Natural killer cell (primary cell): Measurements from ENCODE around the gene BICD2. TPM values are rescaled to one million over a fixed set of nuclear protein-coding genes. Genes with fewer than 3 reads are reported as not detected.

Source experiments
- ATAC-seq, 3 donors: fragments of 150-1000 bp in 2 of 3; fragments of 200-7000 bp in 1 of 3; cut with Tn5 transposase; 1 replicate in 1 of 3; 2 replicates in 2 of 3; pipeline ENCODE4 v1.10.0; 2021; ENCODE audit warnings: mild to moderate bottlenecking in 2 of 3, moderate library complexity in 2 of 3
- DNase-seq, 2 donors: peaks; one replicate each; pipeline versions ENCODE4 v3.0.0 to v3.0.0-alpha.2; 2013 to 2021; ENCODE audit warnings: mixed read lengths in 1 of 2
- H3K27ac ChIP-seq: one replicate; pipeline ENCODE4 v1.5.1; 2013; ENCODE audit warnings: mild to moderate bottlenecking, low read length
- H3K27me3 ChIP-seq: one replicate; pipeline ENCODE4 v1.6.1; 2013; ENCODE audit warnings: low read length; ENCODE audit not compliant: control insufficient read depth, insufficient read depth
- H3K36me3 ChIP-seq: one replicate; pipeline ENCODE4 v1.6.1; 2013; ENCODE audit warnings: low read length; ENCODE audit not compliant: control insufficient read depth, insufficient read depth
- H3K4me1 ChIP-seq: one replicate; pipeline ENCODE4 v1.6.1; 2013; ENCODE audit warnings: low read length; ENCODE audit not compliant: control insufficient read depth, insufficient read depth
- H3K4me3 ChIP-seq: one replicate; pipeline ENCODE4 v1.5.1; 2013; ENCODE audit warnings: low read length
- H3K9me3 ChIP-seq: one replicate; pipeline ENCODE4 v1.6.1; 2013; ENCODE audit warnings: low read length; ENCODE audit not compliant: control insufficient read depth, insufficient read depth
- H3K27ac Mint-ChIP-seq, 2 donors: one replicate each; pipeline ENCODE4 v1.8.0; 2022; ENCODE audit warnings: mild to moderate bottlenecking in 2 of 2, mixed read lengths in 2 of 2, moderate library complexity in 1 of 2
- H3K27me3 Mint-ChIP-seq, 2 donors: one replicate each; pipeline ENCODE4 v1.8.0; 2022; ENCODE audit warnings: low read depth in 2 of 2, mixed read lengths in 2 of 2
- H3K36me3 Mint-ChIP-seq: one replicate; pipeline ENCODE4 v1.8.0; 2022; ENCODE audit warnings: mixed read lengths
- H3K4me1 Mint-ChIP-seq, 2 donors: one replicate each; pipeline ENCODE4 v1.8.0; 2022; ENCODE audit warnings: mixed read lengths in 2 of 2
- H3K4me3 Mint-ChIP-seq: one replicate; pipeline ENCODE4 v1.8.0; 2022; ENCODE audit warnings: mild to moderate bottlenecking, moderate library complexity, mixed read lengths
- H3K9me3 Mint-ChIP-seq, 2 donors: one replicate each; pipeline ENCODE4 v1.8.0; 2022; ENCODE audit warnings: mixed read lengths in 2 of 2
- CTCF ChIP-seq: fragments of 200-600 bp; IDR thresholded peaks from one replicate; pipeline ENCODE4 v1.8.0; 2022; ENCODE audit warnings: antibody characterized with exemption
- WGBS: methylation state at CpG from one replicate; pipeline ENCODE4 v1.1.7; 2013; ENCODE audit warnings: missing lambda C conversion rate; ENCODE audit not compliant: insufficient coverage; 5-methylcytosine and 5-hydroxymethylcytosine counted together
- intact Hi-C: fragments of 100-400 bp; cut with micrococcal nuclease; formaldehyde crosslinking; loops from one replicate; pipeline ENCODE4 v1.14.2; 2022
- total RNA-seq, 4 donors: library from RNA; stranded (reverse); fragments of 120-200 nt in 1 of 4; gene quantifications; one replicate each; pipeline versions ENCODE4 v1.2.3 to v1.2.4, GENCODE V29; 2013 to 2022

Gene BICD2
- total RNA-seq, 3 donors from 2014 or later (not counting 1 experiment from before 2014, with no cell fraction given) = 27.0 to 39.7 (median 39.7) TPM

GRCh38 chr9:92714787-92715487, 49.7 kb downstream of the BICD2 start:
- WGBS = 98% methylated on average over 34 of the region's 34 CpGs
- peak in 1 of 2 donors; percentile 1 for DNase-seq

GRCh38 chr9:92714016-92714415, 50.6 kb downstream of the BICD2 start:
- intact Hi-C loops = no loop called here
- Histone ChIP-seq H3K36me3 (peaks cover 81% of the 10 kb centered on the region), H3K4me1 (peaks cover 15% of the 10 kb centered on the region), H3K27ac (no peak overlapping the region), H3K4me3 (no peak overlapping the region), H3K27me3 (no peaks in the 10 kb centered on the region), H3K9me3 (no peaks in the 10 kb centered on the region)
- Mint-ChIP-seq H3K4me1 (peaks cover 20 to 31% of the 10 kb centered on the region in 2 donors), H3K9me3 (no peaks in the 10 kb centered on the region), H3K4me3 (no peak overlapping the region), H3K36me3 (peaks cover 6% of the 10 kb centered on the region), H3K27me3 (no peaks in the 10 kb centered on the region), H3K27ac (no peak overlapping the region)
- DNase-seq (no peak), ATAC-seq (no peak)
- no peak for TF ChIP-seq CTCF
- whole genome bisulfite sequencing = 98% methylated on average over 3 of the region's 3 CpGs

More at GRCh38 chr9:92714787-92715487, 49.7 kb downstream of the BICD2 start:
- Histone ChIP-seq H3K36me3 (peaks cover 84% of the 10 kb centered on the region), H3K27ac (no peak overlapping the region), H3K4me3 (no peak overlapping the region), H3K9me3 (no peaks in the 10 kb centered on the region), H3K4me1 (peaks cover 15% of the 10 kb centered on the region), H3K27me3 (no peaks in the 10 kb centered on the region)
- Mint-ChIP-seq H3K27ac (no peak overlapping the region), H3K4me3 (no peak overlapping the region), H3K27me3 (no peaks in the 10 kb centered on the region), H3K36me3 (peaks cover 6% of the 10 kb centered on the region), H3K9me3 (no peaks in the 10 kb centered on the region), H3K4me1 (peaks cover 20 to 31% of the 10 kb centered on the region in 2 donors)
- intact Hi-C loops = no loop called here
- TF ChIP-seq CTCF = no peak
- no peak for ATAC-seq

GRCh38 chr9:92713528-92713927, 51.1 kb downstream of the BICD2 start:
- no peak for TF ChIP-seq CTCF
- peaks cover 6% of the 10 kb centered on the region for H3K36me3 Mint-ChIP-seq
- no peaks in the 10 kb centered on the region for H3K9me3 Mint-ChIP-seq
- peaks cover 78% of the 10 kb centered on the region for H3K36me3 ChIP-seq
- H3K9me3 ChIP-seq = no peaks in the 10 kb centered on the region
- intact Hi-C loops = no loop called here
- DNase-seq (peak in 1 of 2 donors; percentile 1), ATAC-seq (no peak)
- H3K27me3 ChIP-seq = no peaks in the 10 kb centered on the region
- no peak overlapping the region for H3K27ac Mint-ChIP-seq
- H3K4me3 Mint-ChIP-seq = no peak overlapping the region
- 92% methylated on average over 15 of the region's 15 CpGs for WGBS
- no peak overlapping the region for H3K4me3 ChIP-seq
- no peaks in the 10 kb centered on the region for H3K27me3 Mint-ChIP-seq
- H3K4me1 Mint-ChIP-seq = peaks cover 20 to 31% of the 10 kb centered on the region in 2 donors
- no peak overlapping the region for H3K27ac ChIP-seq
- H3K4me1 ChIP-seq = peaks cover 15% of the 10 kb centered on the region
